ENCODE measurements around the gene POLH. TPM values are rescaled to one million over a fixed set of nuclear protein-coding genes. Genes with fewer than 3 reads are reported as not detected.

The POLH gene
- total and polyA plus RNA-seq, 2 of the 4 experiments (the other 2 are of a cell fraction) = 13.3 to 26.0 TPM

GRCh38 chr6:43623880-43624785 lies 48.1 kb downstream of the POLH start:
- in situ Hi-C loops (cut with MboI; ENCODE audit: low sequenced_read_pairs) = no loop called here
- ATAC-seq (ENCODE audit: low read depth) = no peak

More at GRCh38 chr6:43623880-43624785, 48.1 kb downstream of the POLH start:
- Histone ChIP-seq H3K27me3 (ENCODE audit: control insufficient read depth, insufficient read depth, low read length) (no peaks in the 10 kb centered on the region), H3K36me3 (ENCODE audit: control insufficient read depth, insufficient read depth, low read length) (peaks cover 58% of the 10 kb centered on the region), H3K9ac (ENCODE audit: low read depth, low read length) (no peak overlapping the region), H2AFZ (replicated peaks; ENCODE audit: low read length, poor library complexity) (no peak overlapping the region), H3K4me3 (ENCODE audit: insufficient read depth, low read depth, low read length) (no peak overlapping the region), H3K9me1 (ENCODE audit: insufficient read depth, low read length) (peaks cover 32% of the 10 kb centered on the region), H3K56ac (ENCODE audit: extremely low read depth, insufficient read depth, low read length) (no peak overlapping the region), H4K8ac (ENCODE audit: low read depth in 2 of 2, low read length in 2 of 2) (no peak overlapping the region), H4K5ac (ENCODE audit: low read depth, low read length) (no peak overlapping the region), H4K91ac (ENCODE audit: insufficient read depth, low read depth, low read length) (no peak overlapping the region), H3K4ac (ENCODE audit: low read depth, low read length) (no peak overlapping the region), H2BK120ac (ENCODE audit: low read depth, low read length) (no peak overlapping the region), H2AK9ac (replicated peaks; ENCODE audit: low read depth, low read length, poor library complexity) (no peak overlapping the region), H4K20me1 (ENCODE audit: insufficient read depth, low read length) (no peaks in the 10 kb centered on the region; the same call in 1 of the 2 replicates), H3K23ac (ENCODE audit: low read depth, low read length) (no peak overlapping the region), H3K79me1 (ENCODE audit: low read depth in 1 of 2, low read length in 2 of 2) (peaks cover 49 to 86% of the 10 kb centered on the region in 2 experiments), H3K27ac (ENCODE audit: insufficient read depth, low read length) (no peak overlapping the region), H2BK20ac (ENCODE audit: low read depth, low read length) (no peak overlapping the region), H3K14ac (replicated peaks; ENCODE audit: low read depth, low read length) (no peak overlapping the region), H3K4me2 (ENCODE audit: low read depth, low read length) (no peak overlapping the region), H2AK5ac (ENCODE audit: low read depth, low read length) (no peak overlapping the region), H3K4me1 (ENCODE audit: control insufficient read depth, insufficient read depth, low read length) (peaks cover 6% of the 10 kb centered on the region), H3K9me3 (ENCODE audit: control insufficient read depth, insufficient read depth, low read length) (no peaks in the 10 kb centered on the region), H3K18ac (ENCODE audit: low read depth, low read length) (no peak overlapping the region), H2BK15ac (ENCODE audit: low read depth, low read length) (no peak overlapping the region), H2BK5ac (ENCODE audit: low read depth, low read length, poor library complexity, severe bottlenecking) (no peak overlapping the region)
- CTCF ChIA-PET = no interaction called here
- no peak for TF ChIP-seq POLR2A (IDR thresholded peaks at IDR 0.05; ENCODE audit: low read depth, low read length)
- no peak for TF ChIP-seq CTCF (conservative IDR thresholded peaks at IDR 0.05; ENCODE audit: low read depth, low read length)
- no peak for TF ChIP-seq MXI1 (IDR thresholded peaks at IDR 0.05; ENCODE audit: borderline replicate concordance, low read depth, low read length)
- no peak for TF ChIP-seq BHLHE40 (IDR thresholded peaks at IDR 0.05; ENCODE audit: low read depth, low read length)
- no peak for TF ChIP-seq ELK1 (IDR thresholded peaks at IDR 0.05; ENCODE audit: borderline replicate concordance, low read depth, low read length)
- TF ChIP-seq CEBPB (IDR thresholded peaks at IDR 0.05; ENCODE audit: low read depth, low read length) = no peak
- TF ChIP-seq RFX5 (IDR thresholded peaks at IDR 0.05; ENCODE audit: low read depth, low read length) = no peak
- no peak for TF ChIP-seq NFE2L2 (IDR thresholded peaks at IDR 0.05; ENCODE audit: low read depth, low read length)
- TF ChIP-seq, protein P1, sequence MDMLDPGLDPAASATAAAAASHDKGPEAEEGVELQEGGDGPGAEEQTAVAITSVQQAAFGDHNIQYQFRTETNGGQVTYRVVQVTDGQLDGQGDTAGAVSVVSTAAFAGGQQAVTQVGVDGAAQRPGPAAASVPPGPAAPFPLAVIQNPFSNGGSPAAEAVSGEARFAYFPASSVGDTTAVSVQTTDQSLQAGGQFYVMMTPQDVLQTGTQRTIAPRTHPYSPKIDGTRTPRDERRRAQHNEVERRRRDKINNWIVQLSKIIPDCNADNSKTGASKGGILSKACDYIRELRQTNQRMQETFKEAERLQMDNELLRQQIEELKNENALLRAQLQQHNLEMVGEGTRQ (IDR thresholded peaks at IDR 0.05; ENCODE audit: low read depth, low read length) = no peak
- no peak for TF ChIP-seq MAFK (IDR thresholded peaks at IDR 0.05; ENCODE audit: low read depth, low read length)
- no peak for TF ChIP-seq MAZ (IDR thresholded peaks at IDR 0.05; ENCODE audit: borderline replicate concordance, low read depth, low read length)
- TF ChIP-seq RAD21 (IDR thresholded peaks at IDR 0.05; ENCODE audit: low read length) = no peak
- TF ChIP-seq RCOR1 (IDR thresholded peaks at IDR 0.05; ENCODE audit: insufficient replicate concordance, low read length) = no peak
- TF ChIP-seq SMC3 (IDR thresholded peaks at IDR 0.05; ENCODE audit: low read depth, low read length) = no peak
- WGBS, 2 experiments (ENCODE audit: extremely low coverage in 2 of 2, insufficient read length in 1 of 2) = 100% methylated on average over 4 of the region's 12 CpGs; no CpG with 5 or more reads in 1 of the 2 experiments
- no TSS peak for BruUV-seq (replicated peaks)
- dilution Hi-C loops (cut with HindIII; ENCODE audit: low sequenced_read_pairs, unreplicated experiment) = no loop called here
- intact Hi-C loops (cut with micrococcal nuclease) = no loop called here
- POLR2A ChIA-PET (ENCODE audit: unreplicated experiment) = no interaction called here
- no peak for DNase-seq
